EH (cell line): ENCODE data around the gene TRIM38.
A peak's percentile ranks its signal among the peaks of the same experiment; 100 is the strongest.

Experiments
- DNase-seq: peaks from one replicate; pipeline ENCODE4 v3.0.0-alpha.2; 2015; ENCODE audit warnings: low read depth

Gene TRIM38

GRCh38 chr6:26026833-26027490 is 64.4 kb downstream of the TRIM38 start:
- peak; percentile 95 for DNase-seq

GRCh38 chr6:26027491-26028211 is 65.0 kb downstream of the TRIM38 start:
- DNase-seq, result no peak

GRCh38 chr6:26028212-26028745 is 65.7 kb downstream of the TRIM38 start:
- no peak for DNase-seq

- no peak for DNase-seq
Observed at GRCh38 chr6:26028746-26029569, 66.4 kb downstream of the TRIM38 start.

- no peak for DNase-seq
Observed at GRCh38 chr6:26029570-26029856, 66.9 kb downstream of the TRIM38 start.

GRCh38 chr6:26029857-26030653 is 67.5 kb downstream of the TRIM38 start:
- no peak for DNase-seq

- no peak for DNase-seq
Observed at GRCh38 chr6:26030716-26031115, 68.1 kb downstream of the TRIM38 start.

GRCh38 chr6:26031151-26031594 is 68.6 kb downstream of the TRIM38 start:
- peak; percentile 19 for DNase-seq

- peak; percentile 97 for DNase-seq
Observed at GRCh38 chr6:26031595-26032339, 69.2 kb downstream of the TRIM38 start.

GRCh38 chr6:26032340-26033084 is 69.9 kb downstream of the TRIM38 start:
- DNase-seq, result peak; percentile 78

GRCh38 chr6:26033085-26033940 is 70.7 kb downstream of the TRIM38 start:
- peak; percentile 98 for DNase-seq

- DNase-seq, result no peak
Observed at GRCh38 chr6:26033941-26034354, 71.3 kb downstream of the TRIM38 start.

GRCh38 chr6:26034905-26035304 is 72.3 kb downstream of the TRIM38 start:
- DNase-seq, result no peak
